HepG2 (cell line): ENCODE results near the gene MLN. TPM values are rescaled to one million over a fixed set of nuclear protein-coding genes. Genes with fewer than 3 reads are reported as not detected.

Source experiments
- ATAC-seq: fragments of 200-7000 bp; cut with Tn5 transposase; 3 replicates; pipeline ENCODE4 v1.9.1; 2020; ENCODE audit warnings: mild to moderate bottlenecking, moderate library complexity
- BruUV-seq: library from RNA; stranded (reverse); fragments of 400-500 nt; replicated peaks from 2 replicates; lab custom pipeline; 2021; lab: Mats Ljungman, UMichigan
- CTCF ChIA-PET: fragments of 300-600 bp; formaldehyde crosslinking; extraction: SDS; loops from one replicate; lab custom pipeline; 2021; ENCODE audit warnings: low total read pairs, inconsistent platforms, low intra/inter-chr PET ratio; lab: Yijun Ruan, JAX
- POLR2A ChIA-PET: fragments of 350-600 bp; sonication (Branson Sonifier 250); formaldehyde crosslinking; loops from one replicate; lab custom pipeline; 2020; ENCODE audit warnings: antibody characterized with exemption, inconsistent platforms; lab: Yijun Ruan, JAX
- DNase-seq: peaks from one replicate; pipeline ENCODE4 v3.0.0-alpha.2; 2015; ENCODE audit warnings: low spot score
- FAIRE-seq: peaks from 3 replicates; lab custom pipeline; 2011; peaks lifted over from hg19 to GRCh38; lab: Jason Lieb, UNC
- H2AFZ ChIP-seq: one replicate; pipeline ENCODE4 v1.6.1; 2011; ENCODE audit warnings: low read length, inconsistent platforms
- H3K27ac ChIP-seq: fragments of 300-600 bp; 3 replicates; pipeline ENCODE4 v1.8.0; 2011; ENCODE audit warnings: mixed run types, mild to moderate bottlenecking, mixed read lengths, low read length, inconsistent platforms; ENCODE audit not compliant: insufficient read depth; ENCODE audit errors: extremely low read length
- H3K27me3 ChIP-seq, 2 experiments: fragments of 200-600 bp in 1 of 2; 2 replicates in 1 of 2; 3 replicates in 1 of 2; pipeline versions ENCODE4 v1.6.0 to v1.8.0; 2011; ENCODE audit warnings: low read length in 2 of 2, mild to moderate bottlenecking in 2 of 2, moderate library complexity in 2 of 2, inconsistent platforms in 1 of 2; ENCODE audit not compliant: insufficient read depth in 2 of 2, control insufficient read depth in 1 of 2
- H3K36me3 ChIP-seq, 2 experiments: fragments of 200-600 bp in 1 of 2; replicated peaks in 1 of 2; 2 replicates in 1 of 2; 3 replicates in 1 of 2; pipeline versions ENCODE4 v1.5.1 to v1.8.0; 2011; ENCODE audit warnings: low read length in 2 of 2, inconsistent platforms in 1 of 2; ENCODE audit not compliant: insufficient read depth in 2 of 2, control insufficient read depth in 1 of 2
- H3K4me1 ChIP-seq: 2 replicates; pipeline ENCODE4 v1.5.1; 2012; ENCODE audit warnings: low read length, inconsistent platforms; ENCODE audit not compliant: insufficient read depth
- H3K4me2 ChIP-seq: 2 replicates; pipeline ENCODE4 v1.6.0; 2011; ENCODE audit warnings: low read depth, low read length, inconsistent platforms
- H3K4me3 ChIP-seq, 3 experiments: fragments of 200-600 bp in 1 of 3; sonication (generic), shearing (Covaris generic) in 1 of 3; replicated peaks in 1 of 3; 2 replicates each; pipeline ENCODE4 v1.5.1; 2011 to 2016; ENCODE audit warnings: low read length in 3 of 3, inconsistent platforms in 2 of 3, low read depth in 2 of 3, mild to moderate bottlenecking in 2 of 3, control low read depth in 1 of 3, mixed read lengths in 1 of 3; ENCODE audit not compliant: insufficient read depth in 1 of 3
- H3K79me2 ChIP-seq: one replicate; pipeline ENCODE4 v1.6.1; 2011; ENCODE audit warnings: low read length, inconsistent platforms; ENCODE audit not compliant: insufficient read depth
- H3K9ac ChIP-seq: 2 replicates; pipeline ENCODE4 v1.6.0; 2011; ENCODE audit warnings: mild to moderate bottlenecking, low read depth, low read length, inconsistent platforms; ENCODE audit not compliant: insufficient read depth
- H3K9me3 ChIP-seq: 2 replicates; pipeline ENCODE4 v1.5.1; 2012; ENCODE audit warnings: mild to moderate bottlenecking, low read length
- H4K20me1 ChIP-seq: 2 replicates; pipeline ENCODE4 v1.6.0; 2011; ENCODE audit warnings: inconsistent platforms, mild to moderate bottlenecking, low read length, moderate library complexity; ENCODE audit not compliant: insufficient read depth
- GPN1 ChIP-seq: sonication (generic); formaldehyde crosslinking; IDR thresholded peaks from 2 replicates; pipeline ENCODE4 v1.5.1; 2020; ENCODE audit warnings: missing genetic modification reagents, borderline replicate concordance
- KDM2A ChIP-seq: sonication (generic); formaldehyde crosslinking; IDR thresholded peaks from 2 replicates; pipeline ENCODE4 v1.4.0; 2020; ENCODE audit warnings: low read depth, missing genetic modification reagents, borderline replicate concordance
- MTA1 ChIP-seq: sonication (generic); formaldehyde crosslinking; IDR thresholded peaks from 2 replicates; pipeline ENCODE4 v1.4.0; 2020; ENCODE audit warnings: missing genetic modification reagents, mild to moderate bottlenecking, borderline replicate concordance
- NR2C2 ChIP-seq: sonication (generic); formaldehyde crosslinking; IDR thresholded peaks from 2 replicates; pipeline ENCODE4 v1.4.0; 2020; ENCODE audit warnings: missing genetic modification reagents, mild to moderate bottlenecking, moderate library complexity, borderline replicate concordance
- PAX8 ChIP-seq: sonication (generic); formaldehyde crosslinking; IDR thresholded peaks from 2 replicates; pipeline ENCODE4 v1.8.0; 2022; ENCODE audit warnings: mild to moderate bottlenecking, missing genetic modification reagents, borderline replicate concordance
- RXRA ChIP-seq: sonication (generic); formaldehyde crosslinking; IDR thresholded peaks from 2 replicates; pipeline ENCODE4 v1.5.1; 2020; ENCODE audit warnings: missing genetic modification reagents
- SP4 ChIP-seq: sonication (generic); formaldehyde crosslinking; IDR thresholded peaks from 2 replicates; pipeline ENCODE4 v1.8.1; 2023; ENCODE audit warnings: mild to moderate bottlenecking, missing genetic modification reagents
- ZFX ChIP-seq: sonication (generic); formaldehyde crosslinking; IDR thresholded peaks from 2 replicates; pipeline ENCODE4 v1.4.0; 2020; ENCODE audit warnings: mild to moderate bottlenecking, low read depth, missing genetic modification reagents, moderate library complexity
- ZNF468 ChIP-seq: sonication (generic); formaldehyde crosslinking; IDR thresholded peaks from 2 replicates; pipeline ENCODE4 v1.8.0; 2022; ENCODE audit warnings: mild to moderate bottlenecking, moderate library complexity, missing genetic modification reagents
- ZNF629 ChIP-seq: sonication (generic); formaldehyde crosslinking; conservative IDR thresholded peaks from 2 replicates; pipeline ENCODE4 v1.5.0; 2020; ENCODE audit warnings: missing genetic modification reagents
- ZNF891 ChIP-seq: sonication (generic); formaldehyde crosslinking; IDR thresholded peaks from 2 replicates; pipeline ENCODE4 v1.5.0; 2020; ENCODE audit warnings: mild to moderate bottlenecking, missing genetic modification reagents
- WGBS: methylation state at CpG from one replicate; pipeline ENCODE4 v1.1.6; 2017; ENCODE audit warnings: low lambda C conversion rate; 5-methylcytosine and 5-hydroxymethylcytosine counted together
- in situ Hi-C: cut with HindIII; loops from 2 replicates; pipeline ENCODE4 v1.10.0; 2017; ENCODE audit warnings: low pct_unique_long_range_greater_than_20kb; ENCODE audit not compliant: extremely low pct_ligation_motif_present
- intact Hi-C: fragments of 100-400 bp; cut with micrococcal nuclease; formaldehyde crosslinking; loops from one replicate; pipeline ENCODE4 v1.10.0; 2022; ENCODE audit not compliant: unreplicated experiment
- polyA plus RNA-seq, 8 experiments: library from polyadenylated mRNA; depleted of rRNA in 3 of 8; stranded (reverse) in 7 of 8; unstranded in 1 of 8; fragments of >200 nt; fragmentation: Illumina TruSeq in 4 of 8; extraction: Trizol in 4 of 8; gene quantifications; 2 replicates each; pipeline versions ENCODE4 v1.2.1 to v1.2.3, GENCODE V29; 2011 to 2016; ENCODE audit warnings: low read depth in 4 of 8, missing spikeins in 1 of 8, mixed read lengths in 1 of 8; ENCODE audit not compliant: insufficient read depth in 1 of 8
- total RNA-seq, 5 experiments: library from RNA; depleted of rRNA; stranded (reverse); fragments of >200 nt; fragmentation: Illumina TruSeq; extraction: Trizol; gene quantifications; 2 replicates each; pipeline ENCODE4 v1.2.3, GENCODE V29; 2016; ENCODE audit warnings: low read depth in 1 of 5
- TF ChIP-seq, protein P1 (sequence below): sonication (generic); formaldehyde crosslinking; IDR thresholded peaks from 2 replicates; pipeline ENCODE4 v1.5.1; 2020; ENCODE audit warnings: mild to moderate bottlenecking, missing genetic modification reagents, moderate library complexity

MLN gene
- total and polyA plus RNA-seq, 2 of the 13 experiments (the other 11 are each of a cell fraction or from before 2014, with no cell fraction given), result not detected

DNA sequence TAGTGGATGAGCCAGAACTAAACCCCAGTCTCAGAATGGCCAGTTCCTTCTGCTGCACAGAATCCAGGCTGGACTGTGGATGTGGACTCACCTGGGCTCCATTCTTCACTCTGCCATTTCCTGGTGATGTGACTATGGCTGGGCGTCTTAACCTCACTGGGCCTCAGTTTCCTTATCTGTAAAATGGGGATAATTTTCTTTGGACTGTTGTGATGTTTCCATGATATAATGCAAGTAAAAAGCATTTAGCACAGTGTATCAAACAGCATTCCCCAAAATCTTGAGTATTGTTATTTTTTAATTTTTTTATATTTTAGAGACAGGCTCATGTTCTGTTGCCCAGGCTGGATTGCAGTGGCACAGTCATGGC lies 51.2 kb downstream of the MLN start:
- Histone ChIP-seq H4K20me1 (no peaks in the 10 kb centered on the region), H2AFZ (no peak overlapping the region), H3K79me2 (no peaks in the 10 kb centered on the region), H3K36me3 (no peaks in the 10 kb centered on the region), H3K27me3 (peaks cover 4 to 24% of the 10 kb centered on the region in 2 experiments; a peak in 4 of 5 replicates), H3K4me2 (0 out of 2 replicates have a peak overlapping the region, but pooled peaks have one; percentile 3), H3K9me3 (no peaks in the 10 kb centered on the region), H3K27ac (no peak overlapping the region), H3K4me3 (no peak overlapping the region), H3K4me1 (peaks cover 32% of the 10 kb centered on the region), H3K9ac (no peak overlapping the region)
- 77% methylated on average over 1 of the region's 1 CpG for WGBS
- TF ChIP-seq NR2C2 (CRISPR knock-in tag) (no peak), ZNF629 (CRISPR knock-in tag) (peak; percentile 86)
- CTCF ChIA-PET, result no interaction called here
- BruUV-seq, result no TSS peak
- POLR2A ChIA-PET, result interaction anchor here (2.5 kb wide), 1 partner anchor 42 kb away, joined by 17 read pairs; the partner anchor contains the start of gene UQCC2
- intact Hi-C loops (no loop called here), in situ Hi-C loops (no loop called here)
- no peak for ATAC-seq
- FAIRE-seq, result no peak
- no peak for DNase-seq

- H3K27me3 ChIP-seq, result peaks cover 4 to 29% of the 10 kb centered on the region in 2 experiments; a peak in 4 of 5 replicates
- no peaks in the 10 kb centered on the region for H3K79me2 ChIP-seq
- no peak overlapping the region for H2AFZ ChIP-seq
- intact Hi-C loops, result no loop called here
- no peaks in the 10 kb centered on the region for H4K20me1 ChIP-seq
- peaks cover 33% of the 10 kb centered on the region for H3K4me1 ChIP-seq
- no peaks in the 10 kb centered on the region for H3K9me3 ChIP-seq
- H3K9ac ChIP-seq, result no peak overlapping the region
- DNase-seq (no peak), FAIRE-seq (no peak), ATAC-seq (peak; percentile 33)
- H3K4me2 ChIP-seq, result 0 out of 2 replicates have a peak overlapping the region, but pooled peaks have one; percentile 46
- WGBS, result 35% methylated on average over 10 of the region's 15 CpGs
- ChIA-PET POLR2A (interaction anchor here (0.8 to 2.5 kb wide), 4 partner anchors 9 to 41 kb away, joined by 3 to 39 read pairs (median 10); partner anchors contain the start of gene UQCC2), CTCF (no interaction called here)
- no peaks in the 10 kb centered on the region for H3K36me3 ChIP-seq
- no peak overlapping the region for H3K27ac ChIP-seq
- H3K4me3 ChIP-seq, result no peak overlapping the region
- BruUV-seq, result no TSS peak
- in situ Hi-C loops, result no loop called here
- TF ChIP-seq PAX8 (0 out of 2 replicates have a peak, but pooled peaks have one; percentile 25), ZFX (CRISPR knock-in tag) (peak; percentile 43; the same call in 1 of the 2 replicates), GPN1 (CRISPR knock-in tag) (no peak), ZNF468 (CRISPR knock-in tag) (no peak), RXRA (CRISPR knock-in tag) (peak; percentile 15; the same call in 1 of the 2 replicates), SP4 (CRISPR knock-in tag) (no peak), ZNF891 (no peak), MTA1 (CRISPR knock-in tag) (0 out of 2 replicates have a peak, but pooled peaks have one; percentile 23), KDM2A (0 out of 2 replicates have a peak, but pooled peaks have one; percentile 18)
- TF ChIP-seq, protein P1, sequence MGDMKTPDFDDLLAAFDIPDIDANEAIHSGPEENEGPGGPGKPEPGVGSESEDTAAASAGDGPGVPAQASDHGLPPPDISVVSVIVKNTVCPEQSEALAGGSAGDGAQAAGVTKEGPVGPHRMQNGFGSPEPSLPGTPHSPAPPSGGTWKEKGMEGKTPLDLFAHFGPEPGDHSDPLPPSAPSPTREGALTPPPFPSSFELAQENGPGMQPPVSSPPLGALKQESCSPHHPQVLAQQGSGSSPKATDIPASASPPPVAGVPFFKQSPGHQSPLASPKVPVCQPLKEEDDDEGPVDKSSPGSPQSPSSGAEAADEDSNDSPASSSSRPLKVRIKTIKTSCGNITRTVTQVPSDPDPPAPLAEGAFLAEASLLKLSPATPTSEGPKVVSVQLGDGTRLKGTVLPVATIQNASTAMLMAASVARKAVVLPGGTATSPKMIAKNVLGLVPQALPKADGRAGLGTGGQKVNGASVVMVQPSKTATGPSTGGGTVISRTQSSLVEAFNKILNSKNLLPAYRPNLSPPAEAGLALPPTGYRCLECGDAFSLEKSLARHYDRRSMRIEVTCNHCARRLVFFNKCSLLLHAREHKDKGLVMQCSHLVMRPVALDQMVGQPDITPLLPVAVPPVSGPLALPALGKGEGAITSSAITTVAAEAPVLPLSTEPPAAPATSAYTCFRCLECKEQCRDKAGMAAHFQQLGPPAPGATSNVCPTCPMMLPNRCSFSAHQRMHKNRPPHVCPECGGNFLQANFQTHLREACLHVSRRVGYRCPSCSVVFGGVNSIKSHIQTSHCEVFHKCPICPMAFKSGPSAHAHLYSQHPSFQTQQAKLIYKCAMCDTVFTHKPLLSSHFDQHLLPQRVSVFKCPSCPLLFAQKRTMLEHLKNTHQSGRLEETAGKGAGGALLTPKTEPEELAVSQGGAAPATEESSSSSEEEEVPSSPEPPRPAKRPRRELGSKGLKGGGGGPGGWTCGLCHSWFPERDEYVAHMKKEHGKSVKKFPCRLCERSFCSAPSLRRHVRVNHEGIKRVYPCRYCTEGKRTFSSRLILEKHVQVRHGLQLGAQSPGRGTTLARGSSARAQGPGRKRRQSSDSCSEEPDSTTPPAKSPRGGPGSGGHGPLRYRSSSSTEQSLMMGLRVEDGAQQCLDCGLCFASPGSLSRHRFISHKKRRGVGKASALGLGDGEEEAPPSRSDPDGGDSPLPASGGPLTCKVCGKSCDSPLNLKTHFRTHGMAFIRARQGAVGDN (CRISPR knock-in tag), result peak; percentile 41
Measured at GRCh38 chr6:33751771-33752645, 51.8 kb downstream of the MLN start.
